GM19468 (cell line): ENCODE measurements around the gene STIM1.
"Not testable (repeated sequence)": the region's sequence is repeated elsewhere in the genome, so short reads cannot be mapped to it uniquely, and the experiment has no call there.

Source experiments
- ATAC-seq: cut with Tn5 transposase; IDR thresholded peaks from one replicate; pipeline ENCODE4 v1.9.1; 2021; ENCODE audit warnings: mild to moderate bottlenecking, moderate library complexity, moderate number of reproducible peaks; ENCODE audit not compliant: unreplicated experiment; ENCODE audit errors: extremely low read depth

Gene STIM1

DNA sequence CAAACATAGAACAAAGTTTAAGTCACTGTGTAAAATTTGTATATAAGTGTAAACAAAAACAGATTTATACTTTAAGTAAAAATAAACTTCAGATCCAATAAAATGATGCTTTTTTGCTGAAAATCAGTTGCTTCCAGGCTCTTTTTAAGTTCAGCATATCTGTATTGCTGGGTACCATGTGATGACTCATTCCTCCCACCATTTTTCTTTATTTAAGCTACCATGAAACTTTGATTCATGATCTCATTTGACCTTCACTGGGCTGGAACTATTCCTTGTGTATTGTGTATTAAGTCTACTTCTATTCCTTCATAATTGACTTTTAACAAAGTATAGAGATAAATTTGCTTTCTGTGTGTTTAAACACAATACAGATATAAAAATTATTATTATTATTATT is 192.9 kb downstream of the STIM1 start:
- ATAC-seq: no peak

GRCh38 chr11:4049006-4049405 is 193.5 kb downstream of the STIM1 start:
- no peak for ATAC-seq

GRCh38 chr11:4050138-4050537 is 194.7 kb downstream of the STIM1 start:
- ATAC-seq: no peak

DNA sequence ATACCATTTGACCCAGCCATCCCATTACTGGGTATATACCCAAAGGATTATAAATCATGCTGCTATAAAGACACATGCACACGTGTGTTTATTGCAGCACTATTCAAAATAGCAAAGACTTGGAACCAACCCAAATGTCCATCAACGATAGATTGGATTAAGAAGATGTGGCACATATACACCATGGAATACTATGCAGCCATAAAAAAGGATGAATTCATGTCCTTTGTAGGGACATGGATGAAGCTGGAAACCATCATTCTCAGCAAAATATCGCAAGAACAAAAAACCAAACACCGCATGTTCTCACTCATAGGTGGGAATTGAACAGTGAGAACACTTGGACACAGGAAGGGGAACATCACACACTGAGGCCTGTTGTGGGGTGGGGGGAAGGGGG is 197.7 kb downstream of the STIM1 start:
- ATAC-seq: not testable (repeated sequence)

DNA sequence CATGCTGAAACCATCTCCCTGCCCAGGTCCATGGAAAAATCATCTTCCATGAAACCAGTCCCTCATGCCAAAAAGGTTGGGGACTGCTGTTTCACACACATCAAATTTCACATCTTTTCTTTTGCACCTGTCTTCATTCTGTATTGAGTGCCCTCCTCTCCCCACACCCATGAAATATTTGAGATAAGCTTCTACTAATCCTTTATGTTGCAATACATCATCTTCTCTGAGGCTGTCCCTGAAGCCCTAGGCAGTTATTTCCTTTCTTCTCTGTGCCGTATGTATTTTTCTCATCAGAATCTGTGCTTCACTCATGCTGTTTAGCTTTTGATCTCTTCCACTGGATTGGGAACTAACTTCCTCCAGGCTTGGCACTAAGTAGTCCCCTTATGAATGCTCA is 199.2 kb downstream of the STIM1 start:
- ATAC-seq: no peak

DNA sequence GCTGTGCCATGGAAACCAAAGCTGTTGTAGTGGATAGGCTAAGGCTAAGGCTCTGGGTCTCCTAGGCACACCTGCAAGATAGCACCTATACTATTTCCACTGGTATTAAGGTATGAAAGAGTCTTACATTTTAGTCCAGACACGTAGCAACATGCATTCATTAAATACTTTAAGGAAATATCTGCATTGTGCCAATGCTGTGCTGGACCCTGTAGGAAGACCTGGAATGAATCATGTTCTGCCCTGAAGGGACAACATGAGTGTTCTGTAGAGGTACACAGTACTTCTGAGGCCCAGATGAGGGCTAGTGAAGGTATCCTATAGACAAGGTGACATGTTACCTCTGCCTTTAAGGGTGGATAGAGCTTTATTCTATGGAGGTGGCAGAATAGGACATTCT is 204.0 kb downstream of the STIM1 start:
- ATAC-seq: no peak

- no peak for ATAC-seq
Observed at GRCh38 chr11:4060182-4060923, 204.9 kb downstream of the STIM1 start.

DNA sequence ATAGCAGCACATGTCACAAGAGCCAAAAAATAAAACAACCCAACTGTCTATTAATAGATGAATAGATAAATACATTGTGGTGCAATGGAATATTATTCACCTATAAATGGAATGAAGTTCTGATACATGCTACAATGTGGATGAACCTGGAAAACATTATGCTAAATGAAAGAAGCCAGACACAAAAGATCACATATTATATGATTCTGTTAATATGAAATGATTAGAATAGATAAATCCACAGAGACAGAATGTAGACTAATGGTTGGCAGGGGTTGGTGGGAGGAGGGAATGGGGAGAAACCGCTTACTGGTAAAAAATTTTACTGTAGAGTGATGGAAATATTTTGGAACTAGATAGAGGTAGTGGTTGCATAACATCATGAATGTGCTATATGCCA is 206.2 kb downstream of the STIM1 start:
- ATAC-seq: no peak

GRCh38 chr11:4063348-4063747 is 207.9 kb downstream of the STIM1 start:
- no peak for ATAC-seq

DNA sequence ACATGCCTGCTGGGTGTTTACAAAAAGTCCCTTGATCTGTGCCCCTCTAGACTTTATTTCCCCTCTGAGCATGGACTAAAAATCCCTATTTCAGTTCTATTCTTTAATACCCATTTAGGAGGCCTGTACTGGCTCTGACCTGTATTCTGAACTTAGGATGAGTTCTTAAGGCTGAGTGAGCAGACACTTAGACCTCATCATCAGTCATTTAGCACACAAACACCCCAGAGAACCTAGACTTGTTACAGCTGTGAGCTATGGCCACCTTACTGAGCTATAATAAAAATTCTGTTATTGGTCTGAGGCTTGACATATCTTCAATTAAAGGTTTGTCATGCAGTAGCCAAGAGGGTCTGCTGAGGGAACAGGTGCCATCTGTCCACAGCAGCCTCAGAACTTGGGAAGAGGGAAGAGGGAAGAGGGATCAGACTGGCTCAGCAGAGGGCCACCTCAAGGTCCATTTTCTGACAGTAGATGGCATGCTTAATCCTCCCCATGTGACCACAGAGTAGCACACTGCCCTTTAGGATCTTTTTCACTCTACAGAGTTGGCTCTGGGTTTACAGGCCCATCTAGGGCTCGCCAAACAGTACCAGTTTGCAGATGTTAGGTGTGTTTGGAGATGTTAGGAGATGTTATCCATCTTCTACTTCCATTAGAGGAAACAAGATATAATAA is 209.0 kb downstream of the STIM1 start:
- ATAC-seq: no peak

DNA sequence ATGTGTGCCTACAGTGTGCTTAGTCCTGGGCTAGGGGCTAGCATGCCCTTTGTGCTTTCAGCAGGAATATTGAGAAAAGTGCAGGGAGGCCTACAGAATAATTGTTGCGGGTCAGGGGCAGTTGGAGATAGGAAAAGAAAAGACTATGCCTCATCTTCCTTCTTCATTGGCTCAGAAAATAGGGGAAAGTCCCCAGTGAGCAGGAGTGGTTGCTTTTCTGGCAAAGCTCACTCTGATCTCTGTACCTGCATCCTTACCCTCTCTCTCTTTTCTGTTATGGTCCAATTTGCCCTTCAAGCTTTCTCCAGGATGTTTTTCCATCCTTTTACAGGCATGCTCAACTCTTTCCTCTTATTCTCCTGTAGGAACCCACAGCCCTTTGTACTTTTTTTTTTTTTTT is 209.6 kb downstream of the STIM1 start:
- no peak for ATAC-seq

DNA sequence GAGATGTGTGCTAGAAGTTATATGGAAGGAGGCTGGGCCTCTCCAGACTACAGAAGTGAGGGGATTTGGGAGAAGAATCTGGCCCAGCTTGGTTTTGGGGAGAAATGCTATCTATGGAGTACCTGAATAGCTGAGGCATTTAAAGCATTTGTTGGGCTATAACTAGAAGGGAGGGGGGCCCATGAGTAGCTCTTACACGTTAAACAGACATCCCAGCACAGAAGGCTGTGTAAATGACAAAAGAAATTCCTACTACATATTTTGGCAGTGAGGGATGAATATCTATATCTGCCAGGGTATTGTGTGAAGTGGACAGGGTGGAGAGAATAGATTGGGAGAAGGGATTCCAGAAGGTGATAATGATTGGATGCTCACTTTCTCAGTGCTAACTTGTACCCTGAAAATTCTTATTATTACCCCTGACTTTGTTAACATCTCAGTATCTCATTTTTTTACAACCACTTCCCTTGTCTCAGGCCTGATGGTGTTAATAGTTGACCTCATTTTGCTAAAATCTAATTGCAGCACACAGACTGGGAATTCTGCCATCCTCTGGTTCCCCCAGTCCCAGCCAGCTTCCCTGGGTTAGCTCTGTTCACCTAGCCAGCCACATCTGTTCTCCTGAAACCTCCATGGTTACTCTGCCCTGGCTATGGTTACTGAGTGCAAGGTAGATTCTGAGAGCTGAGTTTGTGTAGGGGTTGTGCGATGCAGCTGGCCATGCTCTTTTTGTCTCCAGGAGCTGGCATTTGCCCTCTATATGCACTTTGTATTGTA is 210.3 kb downstream of the STIM1 start:
- ATAC-seq: no peak

- no peak for ATAC-seq
Observed at GRCh38 chr11:4066910-4067309, 211.4 kb downstream of the STIM1 start.

DNA sequence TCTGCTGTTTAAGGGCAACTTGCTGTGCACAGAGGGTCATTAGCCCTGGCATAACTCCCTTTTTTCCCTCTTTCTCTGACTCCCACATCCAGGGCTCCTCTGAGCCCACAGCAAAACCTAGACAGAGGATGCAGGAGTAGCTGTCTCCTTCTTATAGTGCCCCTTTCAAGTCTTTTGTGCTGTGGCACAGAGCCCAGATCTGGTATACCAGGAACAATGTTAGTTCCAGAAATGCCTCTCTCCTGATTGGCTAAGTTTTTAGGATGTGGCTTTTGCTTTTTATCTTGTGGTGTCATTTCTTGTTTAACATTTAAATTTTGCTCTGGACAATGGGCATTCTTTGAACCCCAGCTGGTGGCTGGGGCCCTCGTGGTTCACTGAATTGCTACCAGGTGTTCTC is 213.5 kb downstream of the STIM1 start:
- ATAC-seq: no peak

GRCh38 chr11:4071325-4071724 is 215.9 kb downstream of the STIM1 start:
- ATAC-seq: no peak

GRCh38 chr11:4071914-4072313 is 216.4 kb downstream of the STIM1 start:
- no peak for ATAC-seq

- ATAC-seq: no peak
Observed at GRCh38 chr11:4072668-4073285, 217.3 kb downstream of the STIM1 start.

DNA sequence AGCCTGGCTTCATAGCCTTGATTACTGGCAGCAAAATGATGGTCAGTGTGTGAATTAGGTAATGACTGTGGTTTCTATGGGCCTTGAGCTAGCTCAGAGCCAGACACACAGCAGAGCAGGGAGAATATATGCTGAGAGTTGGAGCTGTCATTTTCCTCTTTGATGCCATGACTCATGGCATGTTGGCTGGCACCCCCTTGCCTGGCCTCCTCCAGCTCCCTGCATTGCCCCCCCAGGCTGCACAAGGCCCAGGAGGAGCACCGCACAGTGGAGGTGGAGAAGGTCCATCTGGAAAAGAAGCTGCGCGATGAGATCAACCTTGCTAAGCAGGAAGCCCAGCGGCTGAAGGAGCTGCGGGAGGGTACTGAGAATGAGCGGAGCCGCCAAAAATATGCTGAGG is 218.8 kb downstream of the STIM1 start:
- ATAC-seq: no peak

DNA sequence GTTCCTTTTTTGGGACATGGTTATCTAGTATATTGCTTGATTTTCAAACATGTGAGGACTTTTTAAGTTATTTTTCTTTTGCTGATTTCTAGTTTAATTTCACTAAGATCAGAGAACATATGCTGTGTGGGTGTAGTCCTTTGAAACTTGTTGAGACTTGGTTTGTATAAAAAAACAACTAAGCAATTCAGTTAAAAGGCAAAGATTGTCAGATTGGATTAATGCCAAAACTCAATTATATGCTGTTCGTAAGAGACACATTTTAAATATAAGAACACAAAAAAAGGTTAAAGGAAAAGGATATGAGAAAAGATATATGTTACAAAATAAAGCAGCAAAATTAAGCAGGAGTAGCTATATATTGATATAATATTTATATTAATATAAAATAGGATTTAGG is 221.3 kb downstream of the STIM1 start:
- ATAC-seq: no peak

- no peak for ATAC-seq
Observed at GRCh38 chr11:4083198-4083597, 227.7 kb downstream of the STIM1 start.
